Stimulated activated naive CD8-positive, alpha-beta T cell treated with anti-CD3 and anti-CD28 coated beads, Interleukin-15, Interleukin-2, amounts not matched to agents 100 ng/mL and 50 ng/mL, for 24 hours (primary cell): ENCODE data around the gene SORCS2.

ENCODE experiments used
- H3K27ac Mint-ChIP-seq: one replicate; pipeline ENCODE4 v1.8.0; 2021; ENCODE audit warnings: mild to moderate bottlenecking, mixed read lengths
- H3K27me3 Mint-ChIP-seq: one replicate; pipeline ENCODE4 v1.8.0; 2021; ENCODE audit warnings: mixed read lengths
- H3K36me3 Mint-ChIP-seq: one replicate; pipeline ENCODE4 v1.8.0; 2021; ENCODE audit warnings: low read depth, mixed read lengths
- H3K4me1 Mint-ChIP-seq: one replicate; pipeline ENCODE4 v1.8.0; 2021; ENCODE audit warnings: low read depth, mixed read lengths
- H3K4me3 Mint-ChIP-seq: one replicate; pipeline ENCODE4 v1.8.0; 2021; ENCODE audit warnings: mild to moderate bottlenecking, mixed read lengths
- H3K9me3 Mint-ChIP-seq: one replicate; pipeline ENCODE4 v1.8.0; 2021; ENCODE audit warnings: mixed read lengths

SORCS2 gene

GRCh38 chr4:7399440-7400234 lies 207.3 kb downstream of the SORCS2 start:
- Mint-ChIP-seq H3K27me3 (peaks cover 30% of the 10 kb centered on the region), H3K36me3 (no peaks in the 10 kb centered on the region), H3K4me3 (no peak overlapping the region), H3K4me1 (no peaks in the 10 kb centered on the region), H3K27ac (no peak overlapping the region), H3K9me3 (no peaks in the 10 kb centered on the region)

GRCh38 chr4:7400671-7401298 lies 208.4 kb downstream of the SORCS2 start:
- Mint-ChIP-seq H3K4me1 (no peaks in the 10 kb centered on the region), H3K4me3 (no peak overlapping the region), H3K27me3 (peaks cover 37% of the 10 kb centered on the region), H3K9me3 (no peaks in the 10 kb centered on the region), H3K27ac (no peak overlapping the region), H3K36me3 (no peaks in the 10 kb centered on the region)

GRCh38 chr4:7402526-7402925 lies 210.2 kb downstream of the SORCS2 start:
- Mint-ChIP-seq H3K4me1 (no peaks in the 10 kb centered on the region), H3K27ac (no peak overlapping the region), H3K4me3 (no peak overlapping the region), H3K27me3 (peaks cover 31% of the 10 kb centered on the region), H3K9me3 (peaks cover 9% of the 10 kb centered on the region), H3K36me3 (no peaks in the 10 kb centered on the region)

- Mint-ChIP-seq H3K27ac (no peak overlapping the region), H3K36me3 (no peaks in the 10 kb centered on the region), H3K9me3 (peaks cover 9% of the 10 kb centered on the region), H3K4me1 (no peaks in the 10 kb centered on the region), H3K27me3 (peaks cover 26% of the 10 kb centered on the region), H3K4me3 (no peak overlapping the region)
Measured at GRCh38 chr4:7403001-7403400, 210.7 kb downstream of the SORCS2 start.

- H3K27ac Mint-ChIP-seq, result no peak overlapping the region
- H3K9me3 Mint-ChIP-seq, result peaks cover 23% of the 10 kb centered on the region
- no peaks in the 10 kb centered on the region for H3K4me1 Mint-ChIP-seq
- peaks cover 30% of the 10 kb centered on the region for H3K27me3 Mint-ChIP-seq
- peaks cover 7% of the 10 kb centered on the region for H3K36me3 Mint-ChIP-seq
- no peak overlapping the region for H3K4me3 Mint-ChIP-seq
Measured at GRCh38 chr4:7408166-7408565, 215.8 kb downstream of the SORCS2 start.

GRCh38 chr4:7410446-7410845 lies 218.1 kb downstream of the SORCS2 start:
- H3K27ac Mint-ChIP-seq, result no peak overlapping the region
- peaks cover 7% of the 10 kb centered on the region for H3K36me3 Mint-ChIP-seq
- H3K9me3 Mint-ChIP-seq, result peaks cover 23% of the 10 kb centered on the region
- H3K4me3 Mint-ChIP-seq, result no peak overlapping the region
- no peaks in the 10 kb centered on the region for H3K4me1 Mint-ChIP-seq
- H3K27me3 Mint-ChIP-seq, result peaks cover 35% of the 10 kb centered on the region

- H3K27ac Mint-ChIP-seq, result no peak overlapping the region
- H3K9me3 Mint-ChIP-seq, result peaks cover 25% of the 10 kb centered on the region
- H3K4me3 Mint-ChIP-seq, result no peak overlapping the region
- peaks cover 28% of the 10 kb centered on the region for H3K27me3 Mint-ChIP-seq
- H3K4me1 Mint-ChIP-seq, result no peaks in the 10 kb centered on the region
- H3K36me3 Mint-ChIP-seq, result peaks cover 7% of the 10 kb centered on the region
Measured at GRCh38 chr4:7411491-7411890, 219.2 kb downstream of the SORCS2 start.

GRCh38 chr4:7411896-7412553 lies 219.7 kb downstream of the SORCS2 start:
- Mint-ChIP-seq H3K27ac (no peak overlapping the region), H3K4me1 (no peaks in the 10 kb centered on the region), H3K4me3 (no peak overlapping the region), H3K9me3 (peaks cover 22% of the 10 kb centered on the region), H3K27me3 (peaks cover 28% of the 10 kb centered on the region), H3K36me3 (peaks cover 7% of the 10 kb centered on the region)

- Mint-ChIP-seq H3K27me3 (peaks cover 28% of the 10 kb centered on the region), H3K27ac (no peak overlapping the region), H3K36me3 (peaks cover 7% of the 10 kb centered on the region), H3K4me3 (no peak overlapping the region), H3K9me3 (peaks cover 18% of the 10 kb centered on the region), H3K4me1 (no peaks in the 10 kb centered on the region)
Measured at GRCh38 chr4:7412554-7412912, 220.2 kb downstream of the SORCS2 start.

GRCh38 chr4:7414046-7414445 lies 221.7 kb downstream of the SORCS2 start:
- Mint-ChIP-seq H3K9me3 (peaks cover 10% of the 10 kb centered on the region), H3K27me3 (peaks cover 24% of the 10 kb centered on the region), H3K36me3 (no peaks in the 10 kb centered on the region), H3K4me3 (no peak overlapping the region), H3K4me1 (no peaks in the 10 kb centered on the region), H3K27ac (no peak overlapping the region)

- Mint-ChIP-seq H3K27me3 (peaks cover 20% of the 10 kb centered on the region), H3K9me3 (peaks cover 4% of the 10 kb centered on the region), H3K4me3 (no peak overlapping the region), H3K27ac (no peak overlapping the region), H3K36me3 (no peaks in the 10 kb centered on the region), H3K4me1 (no peaks in the 10 kb centered on the region)
Measured at GRCh38 chr4:7414736-7415510, 222.6 kb downstream of the SORCS2 start.

- Mint-ChIP-seq H3K9me3 (peaks cover 4% of the 10 kb centered on the region), H3K27ac (no peak overlapping the region), H3K4me3 (no peak overlapping the region), H3K36me3 (no peaks in the 10 kb centered on the region), H3K27me3 (peaks cover 15% of the 10 kb centered on the region), H3K4me1 (no peaks in the 10 kb centered on the region)
Measured at GRCh38 chr4:7415927-7416686, 223.8 kb downstream of the SORCS2 start.

GRCh38 chr4:7416745-7417432 lies 224.6 kb downstream of the SORCS2 start:
- Mint-ChIP-seq H3K9me3 (peaks cover 4% of the 10 kb centered on the region), H3K27me3 (peaks cover 11% of the 10 kb centered on the region), H3K27ac (no peak overlapping the region), H3K4me1 (no peaks in the 10 kb centered on the region), H3K4me3 (no peak overlapping the region), H3K36me3 (no peaks in the 10 kb centered on the region)

- no peak overlapping the region for H3K4me3 Mint-ChIP-seq
- peaks cover 4% of the 10 kb centered on the region for H3K9me3 Mint-ChIP-seq
- H3K4me1 Mint-ChIP-seq, result no peaks in the 10 kb centered on the region
- H3K27me3 Mint-ChIP-seq, result peaks cover 11% of the 10 kb centered on the region
- no peaks in the 10 kb centered on the region for H3K36me3 Mint-ChIP-seq
- H3K27ac Mint-ChIP-seq, result no peak overlapping the region
Measured at GRCh38 chr4:7417639-7418038, 225.3 kb downstream of the SORCS2 start.
